ENCODE measurements around the gene AGPAT2.

Gene AGPAT2

GRCh38 chr9:136684799-136685198, 2.5 kb downstream of the AGPAT2 start:
- Histone ChIP-seq H3K9ac (ENCODE audit: low read depth, low read length) (peak overlapping the region; percentile 12; the same call in 1 of the 2 replicates), H3K79me2 (ENCODE audit: insufficient read depth, low read length) (peaks cover 12% of the 10 kb centered on the region), H4K20me1 (ENCODE audit: insufficient read depth, low read length) (peaks cover 13% of the 10 kb centered on the region), H3K9me3 (ENCODE audit: insufficient read depth, low read length, severe bottlenecking) (no peaks in the 10 kb centered on the region), H3K27me3 (ENCODE audit: insufficient read depth, low read length, poor library complexity) (no peaks in the 10 kb centered on the region), H3K27ac (ENCODE audit: low read length) (no peak overlapping the region), H3K4me1 (ENCODE audit: insufficient read depth, low read length) (peaks cover 21% of the 10 kb centered on the region), H3K36me3 (ENCODE audit: insufficient read depth, low read length) (no peaks in the 10 kb centered on the region), H3K4me3 (ENCODE audit: low read depth in 1 of 2, low read length in 2 of 2) (no peak overlapping the region), H3K4me2 (ENCODE audit: insufficient read depth, low read length) (peak overlapping the region; percentile 97), H2AFZ (ENCODE audit: low read depth, low read length) (no peak overlapping the region)
- no peak for TF ChIP-seq CTCF (IDR thresholded peaks at IDR 0.05; ENCODE audit: borderline replicate concordance, extremely low read depth, low read length, poor library complexity, severe bottlenecking)
- no peak for DNase-seq
- ATAC-seq (ENCODE audit: insufficient read depth, low read depth) = no peak

- no peak for DNase-seq
- H3K4me3 ChIP-seq (ENCODE audit: low read depth in 1 of 2, low read length in 2 of 2) = no peak overlapping the region
- H3K9me3 ChIP-seq (ENCODE audit: insufficient read depth, low read length, severe bottlenecking) = no peaks in the 10 kb centered on the region
- H3K27ac ChIP-seq (ENCODE audit: low read length) = no peak overlapping the region
- peaks cover 21% of the 10 kb centered on the region for H3K4me1 ChIP-seq (ENCODE audit: insufficient read depth, low read length)
- peaks cover 12% of the 10 kb centered on the region for H3K79me2 ChIP-seq (ENCODE audit: insufficient read depth, low read length)
- TF ChIP-seq CTCF (IDR thresholded peaks at IDR 0.05; ENCODE audit: borderline replicate concordance, extremely low read depth, low read length, poor library complexity, severe bottlenecking) (no peak), EZH2 (IDR thresholded peaks at IDR 0.05; ENCODE audit: borderline replicate concordance, low read depth, low read length, severe bottlenecking) (no peak)
- no peak overlapping the region for H3K4me2 ChIP-seq (ENCODE audit: insufficient read depth, low read length)
- no peak overlapping the region for H2AFZ ChIP-seq (ENCODE audit: low read depth, low read length)
- H3K9ac ChIP-seq (ENCODE audit: low read depth, low read length) = no peak overlapping the region
- peaks cover 13% of the 10 kb centered on the region for H4K20me1 ChIP-seq (ENCODE audit: insufficient read depth, low read length)
- no peaks in the 10 kb centered on the region for H3K27me3 ChIP-seq (ENCODE audit: insufficient read depth, low read length, poor library complexity)
- no peak for ATAC-seq (ENCODE audit: insufficient read depth, low read depth)
- H3K36me3 ChIP-seq (ENCODE audit: insufficient read depth, low read length) = no peaks in the 10 kb centered on the region
These were observed 2.9 kb downstream of the AGPAT2 start for GRCh38 chr9:136684339-136684738.

- H4K20me1 ChIP-seq (ENCODE audit: insufficient read depth, low read length) = peaks cover 16% of the 10 kb centered on the region
- no peaks in the 10 kb centered on the region for H3K9me3 ChIP-seq (ENCODE audit: insufficient read depth, low read length, severe bottlenecking)
- no peak overlapping the region for H3K4me2 ChIP-seq (ENCODE audit: insufficient read depth, low read length)
- peaks cover 21% of the 10 kb centered on the region for H3K4me1 ChIP-seq (ENCODE audit: insufficient read depth, low read length)
- H3K36me3 ChIP-seq (ENCODE audit: insufficient read depth, low read length) = no peaks in the 10 kb centered on the region
- no peak overlapping the region for H3K27ac ChIP-seq (ENCODE audit: low read length)
- no peak overlapping the region for H2AFZ ChIP-seq (ENCODE audit: low read depth, low read length)
- ATAC-seq (ENCODE audit: insufficient read depth, low read depth) (no peak), DNase-seq (no peak)
- no peaks in the 10 kb centered on the region for H3K27me3 ChIP-seq (ENCODE audit: insufficient read depth, low read length, poor library complexity)
- H3K79me2 ChIP-seq (ENCODE audit: insufficient read depth, low read length) = peaks cover 12% of the 10 kb centered on the region
- TF ChIP-seq CTCF (IDR thresholded peaks at IDR 0.05; ENCODE audit: borderline replicate concordance, extremely low read depth, low read length, poor library complexity, severe bottlenecking) (no peak), EZH2 (IDR thresholded peaks at IDR 0.05; ENCODE audit: borderline replicate concordance, low read depth, low read length, severe bottlenecking) (no peak)
- no peak overlapping the region for H3K9ac ChIP-seq (ENCODE audit: low read depth, low read length)
- no peak overlapping the region for H3K4me3 ChIP-seq (ENCODE audit: low read depth in 1 of 2, low read length in 2 of 2)
These were observed 3.5 kb downstream of the AGPAT2 start for GRCh38 chr9:136683755-136684154.

GRCh38 chr9:136683173-136683745, 4.0 kb downstream of the AGPAT2 start:
- H2AFZ ChIP-seq (ENCODE audit: low read depth, low read length) = no peak overlapping the region
- no peaks in the 10 kb centered on the region for H3K9me3 ChIP-seq (ENCODE audit: insufficient read depth, low read length, severe bottlenecking)
- peaks cover 12% of the 10 kb centered on the region for H3K79me2 ChIP-seq (ENCODE audit: insufficient read depth, low read length)
- peaks cover 21% of the 10 kb centered on the region for H3K4me1 ChIP-seq (ENCODE audit: insufficient read depth, low read length)
- H4K20me1 ChIP-seq (ENCODE audit: insufficient read depth, low read length) = peaks cover 16% of the 10 kb centered on the region
- no peak for DNase-seq
- H3K36me3 ChIP-seq (ENCODE audit: insufficient read depth, low read length) = no peaks in the 10 kb centered on the region
- no peaks in the 10 kb centered on the region for H3K27me3 ChIP-seq (ENCODE audit: insufficient read depth, low read length, poor library complexity)
- no peak overlapping the region for H3K9ac ChIP-seq (ENCODE audit: low read depth, low read length)
- no peak overlapping the region for H3K4me2 ChIP-seq (ENCODE audit: insufficient read depth, low read length)
- ATAC-seq (ENCODE audit: insufficient read depth, low read depth) = no peak
- no peak overlapping the region for H3K4me3 ChIP-seq (ENCODE audit: low read depth in 1 of 2, low read length in 2 of 2)
- H3K27ac ChIP-seq (ENCODE audit: low read length) = no peak overlapping the region
- TF ChIP-seq CTCF (IDR thresholded peaks at IDR 0.05; ENCODE audit: borderline replicate concordance, extremely low read depth, low read length, poor library complexity, severe bottlenecking) (no peak), EZH2 (IDR thresholded peaks at IDR 0.05; ENCODE audit: borderline replicate concordance, low read depth, low read length, severe bottlenecking) (no peak)

Data from DND-41 (cell line).